OCI-LY1 (cell line): Measurements from ENCODE around the gene GALNT16.

ENCODE experiments used
- H2AFZ ChIP-seq: fragments of 200-600 bp; sonication (generic), shearing (Covaris generic); 2 replicates; pipeline ENCODE4 v1.6.0; 2014; ENCODE audit warnings: antibody characterized with exemption, mild to moderate bottlenecking, low read length
- H3F3A ChIP-seq: fragments of 200-600 bp; sonication (generic), shearing (Covaris generic); 2 replicates; pipeline ENCODE4 v1.6.0; 2014; ENCODE audit warnings: mild to moderate bottlenecking, antibody characterized with exemption, low read length, moderate library complexity; ENCODE audit not compliant: insufficient read depth
- H3K27ac ChIP-seq: fragments of 200-600 bp; sonication (generic); 2 replicates; pipeline ENCODE4 v1.5.1; 2014; ENCODE audit warnings: low read length, mixed run types, mild to moderate bottlenecking, low read depth; ENCODE audit not compliant: poor library complexity, severe bottlenecking
- H3K27me3 ChIP-seq: fragments of 200-600 bp; sonication (generic); 2 replicates; pipeline ENCODE4 v1.6.0; 2014; ENCODE audit warnings: antibody characterized with exemption, mild to moderate bottlenecking, low read length, moderate library complexity; ENCODE audit not compliant: insufficient read depth
- H3K36me3 ChIP-seq: fragments of 200-600 bp; sonication (generic); 2 replicates; pipeline ENCODE4 v1.6.1; 2014; ENCODE audit warnings: mild to moderate bottlenecking, antibody characterized with exemption, low read length, moderate library complexity, mixed read lengths; ENCODE audit not compliant: insufficient read depth
- H3K4me1 ChIP-seq: fragments of 200-600 bp; sonication (generic); 2 replicates; pipeline ENCODE4 v1.5.1; 2014; ENCODE audit warnings: mild to moderate bottlenecking, low read length, moderate library complexity; ENCODE audit not compliant: insufficient read depth, severe bottlenecking
- H3K4me2 ChIP-seq: fragments of 200-600 bp; sonication (generic), shearing (Covaris generic); 2 replicates; pipeline ENCODE4 v1.6.1; 2014; ENCODE audit warnings: low read length
- H3K4me3 ChIP-seq: fragments of 200-600 bp; sonication (generic); 2 replicates; pipeline ENCODE4 v1.5.1; 2014; ENCODE audit warnings: low read length, low read depth, mild to moderate bottlenecking, mixed read lengths; ENCODE audit not compliant: poor library complexity, severe bottlenecking
- H3K79me2 ChIP-seq: fragments of 200-600 bp; shearing (Covaris generic); 2 replicates; pipeline ENCODE4 v1.6.1; 2016; ENCODE audit warnings: mixed run types, low read length, mixed read lengths; ENCODE audit not compliant: insufficient read depth
- H3K9ac ChIP-seq: fragments of 200-600 bp; sonication (generic), shearing (Covaris generic); 2 replicates; pipeline ENCODE4 v1.6.1; 2014; ENCODE audit warnings: mild to moderate bottlenecking, low read length, mixed read lengths
- H3K9me2 ChIP-seq: fragments of 200-600 bp; sonication (generic), shearing (Covaris generic); 2 replicates; pipeline ENCODE4 v1.6.1; 2014; ENCODE audit warnings: low read depth, mild to moderate bottlenecking, low read length, mixed read lengths
- H3K9me3 ChIP-seq: fragments of 200-600 bp; shearing (Covaris generic); 2 replicates; pipeline ENCODE4 v1.6.1; 2014; ENCODE audit warnings: low read length, mixed read lengths
- H4K20me1 ChIP-seq: fragments of 200-600 bp; sonication (generic), shearing (Covaris generic); 2 replicates; pipeline ENCODE4 v1.6.0; 2016; ENCODE audit warnings: mild to moderate bottlenecking, low read length; ENCODE audit not compliant: insufficient read depth
- EZH2 ChIP-seq: fragments of 200-600 bp; sonication (generic), shearing (Covaris generic); IDR thresholded peaks from 2 replicates; pipeline ENCODE4 v1.8.0; 2017; ENCODE audit warnings: borderline replicate concordance, mixed run types, mild to moderate bottlenecking, antibody characterized with exemption, low read length, moderate library complexity, mixed read lengths
- TF ChIP-seq, protein P1 (sequence below): fragments of 200-600 bp; sonication (generic), shearing (Covaris generic); IDR thresholded peaks from 2 replicates; pipeline ENCODE4 v1.5.1; 2017; ENCODE audit warnings: mild to moderate bottlenecking, antibody characterized with exemption, low read length, moderate library complexity, mixed read lengths

GALNT16 gene

GRCh38 chr14:69375722-69376121 is 115.8 kb downstream of the GALNT16 start:
- no peak overlapping the region for H3K27ac ChIP-seq
- H2AFZ ChIP-seq = no peak overlapping the region
- H3K9me3 ChIP-seq = no peaks in the 10 kb centered on the region
- no peak overlapping the region for H3K4me2 ChIP-seq
- H3K9me2 ChIP-seq = no peaks in the 10 kb centered on the region
- H3K4me1 ChIP-seq = no peaks in the 10 kb centered on the region
- no peaks in the 10 kb centered on the region for H3F3A ChIP-seq
- no peak overlapping the region for H3K4me3 ChIP-seq
- H4K20me1 ChIP-seq = no peaks in the 10 kb centered on the region
- no peak overlapping the region for H3K9ac ChIP-seq
- TF ChIP-seq, protein P1, sequence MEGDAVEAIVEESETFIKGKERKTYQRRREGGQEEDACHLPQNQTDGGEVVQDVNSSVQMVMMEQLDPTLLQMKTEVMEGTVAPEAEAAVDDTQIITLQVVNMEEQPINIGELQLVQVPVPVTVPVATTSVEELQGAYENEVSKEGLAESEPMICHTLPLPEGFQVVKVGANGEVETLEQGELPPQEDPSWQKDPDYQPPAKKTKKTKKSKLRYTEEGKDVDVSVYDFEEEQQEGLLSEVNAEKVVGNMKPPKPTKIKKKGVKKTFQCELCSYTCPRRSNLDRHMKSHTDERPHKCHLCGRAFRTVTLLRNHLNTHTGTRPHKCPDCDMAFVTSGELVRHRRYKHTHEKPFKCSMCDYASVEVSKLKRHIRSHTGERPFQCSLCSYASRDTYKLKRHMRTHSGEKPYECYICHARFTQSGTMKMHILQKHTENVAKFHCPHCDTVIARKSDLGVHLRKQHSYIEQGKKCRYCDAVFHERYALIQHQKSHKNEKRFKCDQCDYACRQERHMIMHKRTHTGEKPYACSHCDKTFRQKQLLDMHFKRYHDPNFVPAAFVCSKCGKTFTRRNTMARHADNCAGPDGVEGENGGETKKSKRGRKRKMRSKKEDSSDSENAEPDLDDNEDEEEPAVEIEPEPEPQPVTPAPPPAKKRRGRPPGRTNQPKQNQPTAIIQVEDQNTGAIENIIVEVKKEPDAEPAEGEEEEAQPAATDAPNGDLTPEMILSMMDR = no peak
- TF ChIP-seq EZH2 = no peak
- H3K79me2 ChIP-seq = no peaks in the 10 kb centered on the region
- H3K36me3 ChIP-seq = peaks cover 58% of the 10 kb centered on the region
- H3K27me3 ChIP-seq = no peaks in the 10 kb centered on the region

GRCh38 chr14:69376439-69376838 is 116.5 kb downstream of the GALNT16 start:
- Histone ChIP-seq H4K20me1 (no peaks in the 10 kb centered on the region), H3K79me2 (no peaks in the 10 kb centered on the region), H3K27ac (no peak overlapping the region), H3K4me2 (no peak overlapping the region), H2AFZ (no peak overlapping the region), H3K4me3 (no peak overlapping the region), H3K9me2 (no peaks in the 10 kb centered on the region), H3K9me3 (no peaks in the 10 kb centered on the region), H3K36me3 (peaks cover 65% of the 10 kb centered on the region), H3K4me1 (no peaks in the 10 kb centered on the region), H3F3A (no peaks in the 10 kb centered on the region), H3K9ac (no peak overlapping the region), H3K27me3 (no peaks in the 10 kb centered on the region)
- TF ChIP-seq EZH2 = no peak
- TF ChIP-seq, protein P1 = no peak

GRCh38 chr14:69378274-69378673 is 118.3 kb downstream of the GALNT16 start:
- Histone ChIP-seq H3K4me1 (no peaks in the 10 kb centered on the region), H3K9ac (no peak overlapping the region), H4K20me1 (no peaks in the 10 kb centered on the region), H3K27ac (no peak overlapping the region), H3K9me2 (no peaks in the 10 kb centered on the region), H3K9me3 (no peaks in the 10 kb centered on the region), H3K79me2 (peaks cover 8% of the 10 kb centered on the region; the same call in 1 of the 2 replicates), H2AFZ (no peak overlapping the region), H3K4me3 (no peak overlapping the region), H3K27me3 (no peaks in the 10 kb centered on the region), H3K4me2 (no peak overlapping the region), H3K36me3 (peaks cover 83% of the 10 kb centered on the region), H3F3A (no peaks in the 10 kb centered on the region)
- TF ChIP-seq EZH2 = no peak
- TF ChIP-seq, protein P1 = no peak
